COLO668 (cell line): ENCODE measurements around the gene AIF1L.

Source experiments
- DNase-seq: peaks from one replicate; lab custom pipeline; 2025; ENCODE audit not compliant: unreplicated experiment; lab: John Stamatoyannopoulos, UW

AIF1L gene

DNA sequence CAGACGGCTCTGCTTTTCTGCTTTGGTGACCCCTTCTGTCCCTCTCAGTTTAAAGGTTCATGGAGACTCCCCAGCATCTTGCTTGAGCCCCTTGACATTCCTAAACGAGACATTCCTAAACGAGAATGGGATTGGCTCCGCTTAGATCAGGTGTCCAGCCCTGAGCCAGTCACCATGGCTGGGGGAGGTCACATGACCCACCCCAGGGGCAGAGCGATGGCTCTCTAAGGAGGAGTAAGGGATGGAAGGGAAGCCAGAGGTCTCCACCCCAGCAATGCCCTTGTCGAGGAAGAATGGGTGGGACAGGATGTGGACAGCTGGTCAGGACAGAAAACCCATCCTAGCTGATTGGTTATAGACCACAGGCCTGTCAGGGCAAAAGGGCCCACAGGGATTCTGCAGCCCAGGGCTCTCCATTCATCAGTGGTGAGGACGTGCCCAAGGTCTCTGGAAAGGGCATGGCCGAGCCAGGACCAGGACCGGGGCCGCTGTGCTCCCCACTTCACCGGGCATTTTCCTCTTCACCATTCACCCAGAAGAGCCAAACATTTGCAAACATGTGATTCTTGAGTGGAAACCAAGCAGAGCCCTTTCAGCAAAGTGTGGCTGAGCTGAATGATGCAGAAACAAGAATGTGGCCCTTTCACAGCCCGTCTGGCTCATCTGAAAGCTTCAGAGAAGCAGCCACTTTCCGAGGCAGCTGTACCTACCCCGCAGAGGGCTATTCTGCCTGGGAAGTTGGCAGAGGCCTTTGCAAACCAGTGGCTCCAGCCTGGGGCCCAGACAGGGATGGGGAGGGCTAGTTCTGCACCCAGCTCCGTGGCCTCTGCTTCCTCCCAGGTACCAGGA lies 19.8 kb upstream of the AIF1L start:
- DNase-seq: no peak

- no peak for DNase-seq
These were observed 17.6 kb upstream of the AIF1L start for GRCh38 chr9:131078427-131079366.

DNA sequence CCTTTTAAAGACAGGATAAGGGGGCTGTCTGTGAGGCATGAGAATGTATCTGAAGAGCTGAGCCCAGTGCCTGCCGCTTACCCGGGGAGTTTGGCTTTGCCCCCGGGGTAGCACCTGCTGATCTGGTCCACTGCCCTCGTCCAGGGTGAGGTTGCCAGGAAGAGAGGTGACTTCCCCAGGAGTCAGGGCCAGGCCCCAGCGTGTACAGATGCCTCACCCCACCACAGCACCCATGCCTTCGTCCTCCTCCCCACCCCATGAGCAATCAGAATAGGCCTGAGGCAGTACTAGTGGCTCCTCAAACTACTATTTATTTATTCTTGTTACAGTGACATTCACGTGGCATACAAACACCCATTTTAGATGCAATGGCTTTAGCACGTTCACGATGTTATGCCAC lies 15.7 kb upstream of the AIF1L start:
- DNase-seq: peak; percentile 70

DNA sequence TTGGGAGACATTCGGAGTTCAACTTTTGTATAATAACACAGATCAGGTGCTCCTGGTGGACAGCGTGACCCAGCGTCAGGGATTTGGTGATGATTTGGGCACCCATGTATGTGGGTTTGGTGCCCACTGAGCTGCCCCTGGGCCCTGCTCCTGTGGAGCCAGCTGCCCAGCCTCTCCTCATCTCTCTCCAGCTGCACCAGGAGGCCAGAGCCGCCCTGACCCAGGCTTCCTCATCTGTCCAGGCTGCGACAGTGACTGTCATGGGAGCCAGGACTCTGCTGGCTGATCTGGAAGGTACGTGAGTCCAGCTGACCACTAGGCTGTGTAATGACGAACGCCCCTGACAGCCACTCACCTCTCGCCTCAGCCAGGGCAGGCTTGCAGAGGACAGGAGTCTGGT lies 14.5 kb upstream of the AIF1L start:
- no peak for DNase-seq

DNA sequence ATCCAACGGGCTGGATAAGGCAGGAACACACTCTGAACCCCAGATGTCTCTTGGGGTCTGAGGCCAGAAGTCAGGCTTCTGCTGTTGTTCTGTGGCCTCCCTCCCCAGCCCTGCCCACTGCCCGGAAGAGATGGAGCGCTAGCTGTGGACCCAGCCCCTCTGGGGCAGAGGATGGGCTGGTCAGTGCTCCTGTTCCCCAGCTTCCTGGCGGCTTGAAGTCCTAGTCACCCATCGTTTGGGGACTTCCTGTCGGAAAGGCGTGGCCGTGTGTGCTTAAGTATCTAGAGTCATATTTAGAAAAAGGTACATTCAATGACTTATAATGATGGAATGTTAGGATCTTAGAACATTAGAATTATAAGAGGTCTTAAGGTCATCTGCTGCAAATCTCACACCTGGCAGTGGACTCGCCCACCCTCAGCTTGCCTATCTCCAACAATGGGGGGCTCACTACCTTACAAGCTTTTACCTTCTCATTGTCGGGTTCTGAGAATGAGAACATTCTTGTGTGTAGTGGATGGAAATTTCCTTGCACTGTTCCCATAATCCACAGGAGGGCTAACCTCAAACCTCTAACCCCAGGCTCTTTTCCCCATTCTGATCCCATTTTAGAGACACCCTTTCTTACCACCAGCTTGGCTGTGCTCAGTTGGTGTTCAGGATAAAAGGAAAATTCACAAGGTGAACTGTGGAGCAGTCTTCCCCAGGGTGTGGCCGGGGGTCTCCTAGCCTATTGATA lies 13.4 kb upstream of the AIF1L start:
- no peak for DNase-seq

- DNase-seq: no peak
These were observed 11.5 kb upstream of the AIF1L start for GRCh38 chr9:131084661-131085369.

GRCh38 chr9:131085370-131086122 lies 10.8 kb upstream of the AIF1L start:
- DNase-seq: no peak

DNA sequence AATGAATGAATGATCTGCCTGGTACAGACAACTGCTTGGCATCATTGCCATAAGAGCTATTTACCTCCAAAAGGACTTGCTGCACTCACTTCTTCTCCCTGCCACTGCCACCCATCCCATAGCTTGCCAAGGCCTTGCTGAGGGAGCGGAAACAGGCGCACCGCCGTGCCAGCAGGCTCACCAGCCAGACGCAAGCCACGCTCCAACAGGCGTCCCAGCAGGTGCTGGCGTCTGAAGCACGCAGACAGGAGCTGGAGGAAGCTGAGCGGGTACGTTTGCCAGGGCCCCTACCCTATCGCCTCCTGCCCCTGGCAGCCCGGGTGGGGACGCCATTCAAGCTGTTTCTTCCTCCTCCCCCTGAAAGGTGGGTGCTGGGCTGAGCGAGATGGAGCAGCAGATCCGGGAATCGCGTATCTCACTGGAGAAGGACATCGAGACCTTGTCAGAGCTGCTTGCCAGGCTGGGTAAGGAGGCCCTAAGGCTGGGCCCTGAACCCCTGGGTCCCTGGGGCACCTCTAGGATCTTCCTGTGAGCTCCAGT lies 8.9 kb upstream of the AIF1L start:
- peak; percentile 10 for DNase-seq

DNA sequence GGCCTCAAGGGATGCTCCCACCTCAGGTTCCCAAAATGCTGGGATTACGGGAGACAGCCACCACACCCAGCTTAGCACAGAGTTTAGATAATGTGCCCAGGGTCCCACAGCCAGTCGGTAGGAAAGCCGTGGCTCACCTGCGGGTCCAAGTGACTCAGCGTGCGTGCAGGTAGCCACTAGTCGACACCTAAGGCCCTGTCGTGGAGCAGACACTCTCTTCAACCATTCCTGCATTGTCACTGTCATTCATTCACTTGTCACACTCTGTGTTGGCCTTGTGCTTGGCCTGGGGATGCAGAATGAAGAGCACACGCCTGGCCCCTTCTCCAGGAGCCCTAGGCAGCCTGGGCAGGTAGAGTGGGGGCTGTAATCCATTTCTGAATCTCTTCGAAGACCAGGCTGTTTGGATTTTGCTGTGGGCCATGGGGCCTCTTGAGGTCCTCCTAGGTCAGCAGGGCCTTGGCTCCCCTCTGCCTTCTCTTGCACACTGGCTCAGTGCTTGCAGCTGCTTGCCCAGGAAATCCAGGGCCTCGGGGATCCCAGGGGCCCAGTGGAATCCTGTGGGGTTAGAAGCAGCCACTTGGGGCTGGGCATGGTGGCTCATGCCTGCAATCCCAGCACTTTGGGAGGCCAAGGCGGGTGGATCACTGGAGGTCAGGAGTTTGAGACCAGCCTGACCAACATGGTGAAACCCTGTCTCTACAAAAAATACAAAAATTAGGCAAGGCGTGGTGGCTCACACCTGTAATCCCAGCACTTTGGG lies 6.1 kb upstream of the AIF1L start:
- no peak for DNase-seq

- peak; percentile 22 for DNase-seq
These were observed 4.9 kb upstream of the AIF1L start for GRCh38 chr9:131091352-131091992.

GRCh38 chr9:131092030-131092429 lies 4.3 kb upstream of the AIF1L start:
- no peak for DNase-seq

DNA sequence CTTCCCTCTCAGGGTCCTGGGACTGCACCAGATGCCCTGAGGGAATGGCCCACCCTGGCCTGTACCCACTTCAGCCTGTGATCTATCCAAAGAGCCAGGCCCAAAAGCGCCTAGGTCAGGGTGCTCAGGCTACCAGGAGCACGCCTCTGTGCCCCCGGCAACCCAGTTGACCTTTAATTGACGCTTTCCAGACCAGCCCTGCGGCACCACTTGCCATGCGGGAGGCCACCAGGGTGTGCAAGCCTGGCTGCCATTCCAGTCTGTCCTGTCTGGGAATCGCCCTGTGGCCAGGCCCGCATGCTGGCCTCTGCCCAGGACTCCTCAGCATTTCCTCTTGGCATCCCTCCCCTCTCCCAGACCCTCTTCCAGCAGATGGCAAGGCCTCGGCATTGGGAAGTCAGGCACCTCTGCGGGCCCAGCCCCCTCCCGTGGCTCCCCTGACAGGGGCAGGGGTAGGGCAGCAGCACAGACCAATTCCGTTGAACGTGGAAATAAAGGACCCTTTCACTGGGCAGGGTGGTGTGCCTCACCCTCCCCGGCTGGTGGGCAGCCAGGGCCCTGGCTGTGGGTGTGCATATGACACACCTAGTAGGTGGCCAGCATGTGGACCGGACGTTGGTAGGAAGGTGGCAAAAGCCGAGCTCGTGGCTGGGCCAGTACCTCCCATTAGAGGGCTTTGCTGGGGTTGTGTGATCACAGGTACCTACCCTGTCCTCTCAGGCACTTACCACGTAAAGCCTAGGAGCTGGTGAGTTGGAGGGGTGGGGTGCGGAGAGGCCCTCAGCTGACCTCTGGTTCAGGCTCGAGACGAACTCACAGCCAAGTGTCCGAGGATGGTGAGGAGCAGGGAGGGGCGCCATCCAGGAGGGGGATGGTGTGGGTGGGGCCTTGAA lies 3.5 kb upstream of the AIF1L start:
- DNase-seq: no peak

- no peak for DNase-seq
These were observed 2.3 kb upstream of the AIF1L start for GRCh38 chr9:131094015-131094414.

DNA sequence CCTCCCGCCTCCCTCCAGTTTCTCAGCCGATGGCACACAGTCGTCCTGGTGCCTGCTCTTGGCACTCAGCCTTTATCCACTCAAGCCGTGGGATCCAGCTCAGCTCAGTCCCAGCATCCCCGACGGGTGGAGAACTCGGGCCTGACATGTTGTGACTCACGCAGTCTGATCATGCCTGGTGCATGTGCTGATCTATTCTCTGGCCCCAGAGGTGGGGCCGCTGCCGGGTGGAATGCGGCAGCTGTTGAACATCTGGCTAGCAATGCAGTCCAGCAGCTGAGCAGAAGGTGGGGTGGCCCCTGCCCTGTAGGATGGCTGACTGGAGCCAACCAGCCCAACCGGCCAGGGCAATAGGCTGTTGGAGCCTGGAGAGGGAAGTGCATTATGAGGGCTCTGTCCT lies 1.7 kb upstream of the AIF1L start:
- no peak for DNase-seq

DNA sequence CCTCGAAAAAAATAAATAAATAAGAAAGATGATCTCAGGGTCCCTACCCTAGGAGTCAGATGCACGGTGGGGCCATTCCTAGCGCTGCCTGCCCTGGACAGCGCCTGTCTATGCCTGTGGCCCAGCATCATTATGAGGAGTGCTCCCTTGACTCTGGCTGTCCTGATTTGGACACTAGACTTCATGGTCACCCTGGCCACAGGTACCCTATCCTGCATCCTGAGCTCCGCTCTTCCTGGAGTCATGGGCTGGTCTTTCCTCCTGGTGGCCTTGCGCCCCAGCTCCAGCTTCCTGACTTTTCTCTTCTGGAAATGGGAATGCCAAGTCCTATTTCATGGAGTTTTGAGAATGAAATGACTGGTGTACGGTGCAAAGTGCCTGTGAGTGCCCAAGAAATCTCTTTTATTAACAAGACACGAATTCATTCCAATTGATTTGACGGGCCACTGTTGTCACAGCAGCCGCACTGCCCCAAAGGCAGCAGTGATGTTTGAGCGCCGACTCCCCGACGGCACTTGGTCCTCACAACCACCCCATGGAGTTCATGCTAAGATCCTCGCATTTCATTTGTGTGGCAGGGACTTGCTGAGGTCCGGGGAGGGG lies 564 bp upstream of the AIF1L start:
- no peak for DNase-seq

GRCh38 chr9:131097126-131097947 lies 1.0 kb downstream of the AIF1L start:
- no peak for DNase-seq
